GM18951 (cell line): ENCODE results near the gene NSG2.
"Not testable (repeated sequence)": the region's sequence is repeated elsewhere in the genome, so short reads cannot be mapped to it uniquely, and the experiment has no call there.

ENCODE experiments used
- POLR2A ChIP-seq: IDR thresholded peaks from 4 replicates; pipeline ENCODE4 v1.6.1; 2011; ENCODE audit warnings: mild to moderate bottlenecking; ENCODE audit not compliant: insufficient read length, insufficient read depth; ENCODE audit errors: extremely low read depth
- in situ Hi-C: fragments of 300-500 bp; cut with MboI; formaldehyde crosslinking; loops from one replicate; pipeline ENCODE4 v1.12.0; 2022; ENCODE audit warnings: low sequenced_read_pairs, mixed read lengths, inconsistent platforms; ENCODE audit not compliant: unreplicated experiment

NSG2 gene

DNA sequence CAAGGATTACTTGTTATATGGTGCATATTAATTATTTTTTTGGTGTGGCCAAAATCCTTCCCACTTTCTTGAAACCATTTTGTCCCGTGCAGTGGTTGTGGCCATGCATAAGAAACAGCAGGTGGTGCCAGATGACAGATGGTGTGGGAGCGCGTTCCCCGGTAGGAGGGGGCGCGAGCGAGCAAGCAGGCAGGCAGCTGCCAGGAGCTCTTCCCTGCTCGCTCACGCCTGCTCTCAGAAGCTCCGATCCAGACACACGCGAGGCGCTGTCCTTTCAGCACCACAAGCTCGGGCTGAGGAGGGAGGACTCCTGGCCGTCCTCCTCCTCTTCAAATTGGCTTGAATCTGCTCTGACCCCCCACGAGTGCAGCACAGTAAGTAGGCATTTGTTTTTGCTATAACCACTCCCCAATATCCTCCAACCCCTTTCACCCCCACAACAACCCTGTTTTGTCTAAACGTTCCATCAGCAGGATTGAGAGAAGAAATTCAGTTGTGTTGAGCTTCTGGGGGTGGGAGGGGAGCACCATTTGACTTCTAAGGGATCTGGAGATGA, at the start of gene NSG2:
Gene NSG2, plus strand, starts transcription at position 237 of the 556 bp plus-strand sequence. CDS start 1,050 bp downstream, outside the sequence.
- in situ Hi-C loops, result no loop called here
- TF ChIP-seq POLR2A, result no peak

DNA sequence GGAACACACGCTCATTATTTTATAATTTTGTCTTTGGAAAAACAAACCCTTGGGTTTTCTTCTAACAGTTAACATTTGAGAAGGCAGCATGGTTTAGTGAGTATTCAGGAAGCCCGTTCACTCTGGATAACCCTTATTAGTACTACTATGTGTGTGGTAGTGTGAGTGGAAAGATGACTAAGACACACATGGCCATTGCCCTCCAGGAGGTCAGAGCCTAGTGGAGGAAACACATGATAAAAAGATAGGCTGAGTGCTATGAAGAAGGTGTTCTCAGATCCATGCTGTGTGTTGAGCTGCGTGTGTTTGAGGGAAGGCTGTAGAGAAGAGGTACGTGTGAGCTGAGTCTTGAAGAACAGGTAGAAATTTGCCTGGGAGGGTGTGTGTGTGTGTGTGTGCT, 48.2 kb upstream of the NSG2 start:
- in situ Hi-C loops, result no loop called here
- TF ChIP-seq POLR2A, result no peak

DNA sequence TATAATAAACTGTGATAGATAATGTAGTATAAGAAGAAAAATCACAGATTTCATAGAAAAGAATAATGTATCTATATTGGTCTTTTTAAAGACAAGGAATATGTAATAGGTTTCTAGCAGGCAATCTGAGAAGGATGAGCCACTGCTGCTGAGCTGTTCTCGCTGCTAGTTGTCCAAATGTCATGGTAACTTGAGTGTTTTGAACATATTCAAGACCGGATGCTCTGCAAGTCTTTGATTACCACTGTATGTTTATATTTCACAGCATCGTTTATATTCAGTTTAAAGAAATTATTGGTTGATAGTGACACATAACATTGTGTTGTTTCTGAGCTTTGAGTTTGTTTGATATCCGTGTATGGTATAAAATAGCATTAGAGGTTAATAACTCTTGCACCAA, 47.0 kb upstream of the NSG2 start:
- in situ Hi-C loops, result no loop called here
- no peak for TF ChIP-seq POLR2A

DNA sequence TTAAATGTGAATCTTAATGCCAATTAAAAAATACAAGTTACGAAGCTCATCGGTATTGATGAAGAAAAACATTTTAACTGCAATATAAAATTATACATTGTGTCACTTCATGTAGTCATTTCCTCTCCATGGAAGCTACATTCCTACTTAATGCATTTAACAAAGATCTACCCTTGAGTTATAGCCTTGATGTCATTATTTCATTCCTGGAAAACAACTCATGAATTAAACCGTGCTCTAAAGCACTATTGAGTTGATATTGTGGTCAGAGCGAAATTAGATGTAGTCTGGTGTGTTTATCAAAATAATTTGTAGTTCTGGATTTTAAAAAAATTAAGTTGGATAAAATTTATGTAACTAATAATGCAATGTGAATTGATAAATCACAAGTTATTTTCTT, 45.4 kb upstream of the NSG2 start:
- in situ Hi-C loops, result no loop called here

DNA sequence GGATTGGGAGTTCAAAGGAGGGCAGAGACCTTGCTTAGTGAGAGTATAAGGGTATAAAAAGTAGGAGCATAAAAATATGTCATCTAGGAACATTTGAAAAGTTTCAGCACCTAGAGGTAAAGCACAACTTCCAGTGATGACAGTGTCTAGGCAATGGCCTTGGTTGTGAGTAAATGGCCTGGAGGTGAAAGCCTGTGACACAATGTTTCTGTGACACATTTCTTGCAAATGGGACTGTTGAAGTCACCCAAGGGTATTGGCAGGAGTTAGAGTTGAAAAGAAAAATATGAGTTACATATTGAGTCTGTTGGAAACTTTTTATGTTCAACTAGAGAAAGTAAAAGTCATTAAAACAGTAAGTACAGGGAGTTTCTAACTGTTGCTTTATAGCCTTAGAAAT, 41.7 kb upstream of the NSG2 start:
- in situ Hi-C loops, result no loop called here
- no peak for TF ChIP-seq POLR2A

More for the DNA sequence above, 45.4 kb upstream of the NSG2 start:
- no peak for TF ChIP-seq POLR2A

DNA sequence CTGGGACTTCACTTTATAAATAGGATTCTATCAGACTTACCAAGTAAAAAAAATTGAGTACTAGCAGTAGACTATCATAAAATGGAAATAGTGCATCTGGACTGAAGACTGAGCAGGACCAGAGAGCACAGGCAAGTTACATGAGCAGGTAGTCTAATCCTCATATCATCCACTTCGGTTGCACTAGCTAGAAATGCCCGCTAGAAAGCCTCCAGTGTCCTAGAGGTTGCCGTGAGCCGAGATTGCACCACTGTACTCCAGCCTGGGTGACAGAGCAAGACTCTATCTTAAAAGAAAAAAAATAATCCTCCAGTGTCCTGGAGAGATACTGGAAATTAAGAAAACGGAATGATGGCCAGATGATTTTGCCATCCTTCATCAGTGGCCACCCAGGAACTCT, 36.6 kb upstream of the NSG2 start:
- no peak for TF ChIP-seq POLR2A
- in situ Hi-C loops, result no loop called here

DNA sequence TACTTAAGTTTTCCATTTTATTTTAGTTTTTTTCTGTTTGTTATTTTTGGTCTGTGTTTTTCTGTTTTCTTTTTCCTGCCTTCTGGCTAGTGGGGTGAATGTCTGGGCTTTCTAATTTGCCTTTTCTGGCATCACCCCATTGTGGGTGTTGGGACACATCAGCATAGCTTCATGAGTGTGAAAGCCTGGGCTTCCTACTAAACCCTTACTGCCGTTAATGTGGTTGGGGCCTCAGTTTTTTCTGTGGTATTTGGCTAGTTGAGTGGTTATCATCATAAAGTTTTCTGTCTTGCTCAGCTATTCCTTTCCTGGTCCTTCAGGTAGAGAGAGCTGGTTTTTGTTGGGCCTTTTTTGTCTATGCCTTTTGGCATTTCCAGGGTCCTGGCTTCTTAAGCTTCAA, 35.1 kb upstream of the NSG2 start:
- TF ChIP-seq POLR2A, result no peak
- in situ Hi-C loops, result no loop called here

DNA sequence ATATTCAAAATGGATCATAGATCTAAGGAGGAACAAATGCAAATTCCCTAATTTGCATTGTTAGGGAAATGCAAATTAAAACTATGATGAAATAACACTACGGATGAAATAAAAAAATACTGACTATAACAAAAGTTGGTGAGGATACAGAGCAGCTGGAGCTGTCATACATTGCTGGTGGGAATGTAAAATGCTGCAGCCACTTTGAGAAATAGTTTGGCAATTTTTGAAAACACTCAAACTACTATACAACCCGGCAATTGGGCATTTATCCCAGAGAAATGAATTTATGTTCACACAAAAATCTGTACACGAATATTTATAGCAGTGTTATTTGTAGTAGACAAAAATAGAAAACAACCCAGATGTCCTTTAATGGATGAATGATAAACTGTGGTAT, 34.1 kb upstream of the NSG2 start:
- TF ChIP-seq POLR2A, result no peak
- in situ Hi-C loops, result no loop called here

DNA sequence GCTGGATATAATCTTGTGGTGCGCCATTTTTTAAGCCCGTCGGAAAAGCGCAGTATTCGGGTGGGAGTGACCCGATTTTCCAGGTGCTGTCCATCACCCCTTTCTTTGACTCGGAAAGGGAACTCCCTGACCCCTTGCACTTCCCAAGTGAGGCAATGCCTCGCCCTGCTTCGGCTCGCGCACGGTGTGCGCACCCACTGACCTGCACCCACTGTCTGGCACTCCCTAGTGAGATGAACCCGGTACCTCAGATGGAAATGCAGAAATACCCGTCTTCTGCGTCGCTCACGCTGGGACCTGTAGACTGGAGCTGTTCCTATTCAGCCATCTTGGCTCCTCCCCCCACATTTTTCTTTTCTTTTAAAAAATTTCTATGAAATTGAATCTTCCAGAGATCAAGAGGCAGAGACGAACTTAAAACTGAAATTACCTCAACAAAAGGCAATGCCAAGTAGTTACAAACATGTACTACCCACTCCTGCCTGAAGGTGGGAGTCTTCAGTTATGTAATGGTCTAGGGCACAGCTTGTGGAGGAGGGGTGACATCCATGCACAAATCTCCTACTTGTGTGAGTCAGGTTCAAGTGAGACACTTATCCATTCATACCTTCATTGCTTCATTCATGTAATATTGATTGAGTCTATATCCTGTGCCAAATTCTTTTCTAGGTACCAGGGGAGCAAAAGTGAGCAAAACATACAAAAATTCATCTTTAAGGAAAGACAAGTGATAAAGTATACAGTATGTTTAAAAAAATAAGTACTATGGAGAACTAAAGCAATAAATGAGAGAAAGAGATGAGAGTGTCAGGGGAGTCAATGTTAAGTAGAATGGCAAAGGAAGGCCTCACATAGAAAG, 25.2 kb upstream of the NSG2 start:
- in situ Hi-C loops, result not testable (repeated sequence)

DNA sequence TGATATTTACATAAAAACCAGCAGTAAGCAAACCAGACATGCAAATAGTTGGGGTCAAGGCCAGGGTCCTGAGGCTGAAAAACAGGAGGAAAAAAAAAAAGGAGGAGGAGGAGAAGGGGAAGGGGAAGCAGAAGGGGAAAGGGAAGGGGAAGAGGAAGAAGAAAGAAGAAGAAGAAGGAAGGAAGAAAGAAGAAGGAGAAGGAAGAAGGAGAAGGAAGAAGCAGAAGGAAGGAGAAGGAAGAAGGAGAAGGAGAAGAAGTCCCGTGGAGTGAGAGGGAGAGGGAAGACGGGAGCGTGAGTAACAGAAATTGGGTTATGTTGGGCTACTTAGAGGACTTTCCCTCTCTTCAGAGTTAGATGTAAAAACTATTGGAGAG, 24.6 kb upstream of the NSG2 start:
- TF ChIP-seq POLR2A, result no peak
- in situ Hi-C loops, result no loop called here

DNA sequence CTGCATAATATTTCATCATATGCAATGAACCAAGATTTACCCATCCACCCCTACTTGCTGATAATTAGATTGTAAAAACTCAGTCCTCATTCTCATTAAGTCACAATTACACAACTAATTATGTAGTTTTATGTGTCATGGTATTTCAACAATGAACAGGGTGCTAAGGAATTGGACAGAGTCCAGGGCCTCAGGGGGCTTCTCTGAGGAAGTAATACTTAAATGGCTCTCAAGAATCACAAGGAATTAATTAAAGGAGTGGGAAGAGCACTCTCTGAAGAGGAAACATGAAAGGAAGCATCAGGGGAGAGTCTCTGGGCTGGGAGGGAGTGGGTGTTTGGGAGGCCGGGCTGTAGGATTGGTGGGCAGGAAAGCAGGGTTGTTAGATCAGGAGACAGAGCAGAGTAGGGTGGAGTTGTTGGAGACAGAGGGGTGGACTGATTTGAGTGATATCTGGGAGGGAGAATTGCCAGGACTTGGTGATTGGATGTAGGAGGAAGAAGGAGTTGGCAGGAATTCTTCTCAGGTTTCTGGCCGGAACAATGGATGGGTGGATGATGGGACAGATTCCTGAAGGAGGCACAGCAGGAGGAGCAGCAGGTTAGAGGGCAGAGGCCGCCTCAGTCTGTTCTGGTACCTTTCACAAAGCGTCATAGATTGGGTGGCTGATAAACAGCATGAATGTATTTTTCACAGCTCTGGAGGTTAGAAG, 23.0 kb upstream of the NSG2 start:
- in situ Hi-C loops, result no loop called here
- no peak for TF ChIP-seq POLR2A

DNA sequence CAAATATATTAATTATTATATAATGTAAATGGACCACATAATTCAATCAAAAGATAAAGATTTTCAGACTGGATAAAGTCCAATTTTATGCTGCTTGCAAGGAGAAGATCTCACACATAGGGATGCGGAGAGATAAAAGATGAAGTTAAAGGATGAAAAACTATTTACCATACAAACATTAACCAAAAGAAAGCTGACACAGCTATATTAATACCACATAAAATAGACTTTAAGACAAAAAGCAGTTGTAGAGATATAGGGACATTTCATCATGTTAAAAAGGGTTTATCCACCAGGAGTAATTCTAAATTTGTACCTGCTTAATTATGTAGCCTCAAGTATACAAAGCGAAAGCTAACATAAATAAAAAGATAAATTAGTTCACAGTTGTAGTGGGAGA, 15.2 kb upstream of the NSG2 start:
- in situ Hi-C loops, result loop anchor here (10.0 kb wide), 1 partner anchor 275 kb away; no protein-coding TSS in a partner anchor
- no peak for TF ChIP-seq POLR2A

DNA sequence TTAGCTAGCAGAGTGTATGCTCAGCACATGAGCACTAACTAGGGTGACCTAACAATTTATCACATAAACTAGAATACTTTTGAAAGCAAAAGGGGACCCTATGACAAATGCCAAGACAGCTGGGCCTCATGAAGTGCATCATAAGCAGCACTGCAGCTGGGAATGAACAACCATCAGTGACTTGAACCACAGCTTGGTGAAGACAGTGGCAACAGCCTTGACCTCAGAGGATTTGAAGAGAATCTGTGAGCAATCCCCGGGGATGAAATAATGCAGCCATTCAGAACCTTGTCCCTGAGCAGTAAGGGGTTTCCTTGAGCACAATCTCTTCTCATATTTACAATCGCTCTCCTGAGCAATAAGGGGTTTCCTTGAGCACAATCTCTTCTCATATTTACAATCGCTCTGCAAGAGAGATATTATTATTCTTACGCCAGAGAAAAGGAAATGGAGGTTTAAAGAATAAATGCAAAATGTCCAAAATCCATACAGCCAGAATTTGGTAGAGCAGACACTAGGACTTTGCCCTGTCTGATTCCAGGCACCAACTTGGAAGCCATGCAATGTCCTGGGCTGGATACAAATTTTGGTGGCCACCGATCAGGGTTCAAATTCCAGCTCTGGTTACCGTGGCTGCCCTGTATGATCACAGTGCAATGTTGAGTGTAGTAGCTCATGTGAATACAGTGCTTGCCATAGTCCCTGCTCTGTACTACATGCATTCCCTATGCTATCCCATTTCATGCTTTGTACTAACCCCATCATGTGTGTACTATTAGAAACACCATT, 846 bp upstream of the NSG2 start:
- in situ Hi-C loops, result no loop called here
- TF ChIP-seq POLR2A, result no peak
